IMR-90 (cell line): ENCODE data around the gene CDC34. TPM values are rescaled to one million over a fixed set of nuclear protein-coding genes. Genes with fewer than 3 reads are reported as not detected.

Source experiments
- ATAC-seq: fragments of 200-7000 bp; cut with Tn5 transposase; 2 replicates; pipeline ENCODE4 v1.9.1; 2020; ENCODE audit warnings: low read depth, mild to moderate bottlenecking, moderate library complexity
- BruUV-seq: library from RNA; stranded (reverse); fragments of 400-500 nt; replicated peaks from 2 replicates; lab custom pipeline; 2021; lab: Mats Ljungman, UMichigan
- CTCF ChIA-PET: fragments of 300-600 bp; formaldehyde crosslinking; extraction: SDS; loops from one replicate; lab custom pipeline; 2021; ENCODE audit warnings: antibody characterized with exemption; lab: Yijun Ruan, JAX
- POLR2A ChIA-PET: fragments of 300-600 bp; sonication (Branson Sonifier 250); formaldehyde crosslinking; loops from one replicate; lab custom pipeline; 2022; ENCODE audit warnings: antibody characterized with exemption; ENCODE audit not compliant: unreplicated experiment; lab: Charles Lee
- DNase-seq: peaks from one replicate; pipeline ENCODE4 v3.0.0; 2013
- H2AFZ ChIP-seq: replicated peaks from 2 replicates; pipeline ENCODE3; 2013; ENCODE audit warnings: low read length, mild to moderate bottlenecking; ENCODE audit not compliant: poor library complexity
- H2AK5ac ChIP-seq: 2 replicates; pipeline ENCODE4 v1.6.1; 2013; ENCODE audit warnings: low read depth, low read length, inconsistent platforms
- H2AK9ac ChIP-seq: replicated peaks from 2 replicates; pipeline ENCODE3; 2013; ENCODE audit warnings: mild to moderate bottlenecking, low read depth, low read length, moderate library complexity; ENCODE audit not compliant: poor library complexity
- H2BK120ac ChIP-seq: 2 replicates; pipeline ENCODE4 v1.6.1; 2013; ENCODE audit warnings: low read depth, low read length, inconsistent platforms
- H2BK15ac ChIP-seq: 3 replicates; pipeline ENCODE4 v1.6.1; 2013; ENCODE audit warnings: low read depth, low read length, inconsistent platforms
- H2BK20ac ChIP-seq: 2 replicates; pipeline ENCODE4 v1.6.1; 2013; ENCODE audit warnings: low read depth, mild to moderate bottlenecking, inconsistent platforms, low read length, moderate library complexity
- H2BK5ac ChIP-seq: 2 replicates; pipeline ENCODE4 v1.6.1; 2013; ENCODE audit warnings: mild to moderate bottlenecking, low read depth, low read length, inconsistent platforms; ENCODE audit not compliant: poor library complexity, severe bottlenecking
- H3K14ac ChIP-seq: replicated peaks from 2 replicates; pipeline ENCODE4 v1.6.1; 2013; ENCODE audit warnings: low read depth, low read length, inconsistent platforms
- H3K18ac ChIP-seq: 2 replicates; pipeline ENCODE4 v1.6.1; 2013; ENCODE audit warnings: low read depth, low read length, control low read depth
- H3K23ac ChIP-seq: 2 replicates; pipeline ENCODE4 v1.6.1; 2013; ENCODE audit warnings: low read depth, low read length, inconsistent platforms
- H3K27ac ChIP-seq: 2 replicates; pipeline ENCODE4 v1.5.1; 2013; ENCODE audit warnings: mild to moderate bottlenecking, control low read depth, low read length; ENCODE audit not compliant: insufficient read depth
- H3K27me3 ChIP-seq: 2 replicates; pipeline ENCODE4 v1.6.1; 2013; ENCODE audit warnings: low read length; ENCODE audit not compliant: control insufficient read depth, insufficient read depth
- H3K36me3 ChIP-seq: 2 replicates; pipeline ENCODE4 v1.6.1; 2013; ENCODE audit warnings: low read length, mixed read lengths; ENCODE audit not compliant: control insufficient read depth, insufficient read depth
- H3K4ac ChIP-seq: 2 replicates; pipeline ENCODE4 v1.6.1; 2013; ENCODE audit warnings: low read depth, low read length, inconsistent platforms
- H3K4me1 ChIP-seq: 2 replicates; pipeline ENCODE4 v1.6.1; 2013; ENCODE audit warnings: low read length, mixed read lengths; ENCODE audit not compliant: control insufficient read depth, insufficient read depth
- H3K4me2 ChIP-seq: 2 replicates; pipeline ENCODE4 v1.6.1; 2013; ENCODE audit warnings: low read depth, mild to moderate bottlenecking, control low read depth, low read length, moderate library complexity
- H3K4me3 ChIP-seq: 2 replicates; pipeline ENCODE4 v1.5.1; 2013; ENCODE audit warnings: low read depth, mild to moderate bottlenecking, control low read depth, low read length, moderate library complexity; ENCODE audit not compliant: insufficient read depth
- H3K56ac ChIP-seq: 2 replicates; pipeline ENCODE4 v1.6.1; 2013; ENCODE audit warnings: low read length, inconsistent platforms; ENCODE audit not compliant: insufficient read depth; ENCODE audit errors: extremely low read depth
- H3K79me1 ChIP-seq, 2 experiments: 2 replicates each; pipeline ENCODE4 v1.6.1; 2013; ENCODE audit warnings: low read length in 2 of 2, inconsistent platforms in 1 of 2, low read depth in 1 of 2
- H3K9ac ChIP-seq: 2 replicates; pipeline ENCODE4 v1.6.1; 2013; ENCODE audit warnings: low read depth, low read length, control low read depth
- H3K9me1 ChIP-seq: 2 replicates; pipeline ENCODE4 v1.6.1; 2013; ENCODE audit warnings: low read length, inconsistent platforms; ENCODE audit not compliant: insufficient read depth
- H3K9me3 ChIP-seq: 2 replicates; pipeline ENCODE4 v1.6.1; 2013; ENCODE audit warnings: low read length; ENCODE audit not compliant: control insufficient read depth, insufficient read depth
- H4K20me1 ChIP-seq: 2 replicates; pipeline ENCODE4 v1.6.1; 2013; ENCODE audit warnings: low read length, inconsistent platforms; ENCODE audit not compliant: insufficient read depth
- H4K5ac ChIP-seq: 2 replicates; pipeline ENCODE4 v1.6.1; 2013; ENCODE audit warnings: mild to moderate bottlenecking, low read depth, low read length, control low read depth
- H4K8ac ChIP-seq, 2 experiments: 2 replicates each; pipeline ENCODE4 v1.6.1; 2013; ENCODE audit warnings: low read depth in 2 of 2, low read length in 2 of 2, control low read depth in 1 of 2, inconsistent platforms in 1 of 2
- H4K91ac ChIP-seq: 2 replicates; pipeline ENCODE4 v1.6.1; 2013; ENCODE audit warnings: low read depth, low read length, inconsistent platforms; ENCODE audit not compliant: insufficient read depth
- CHD1 ChIP-seq: IDR thresholded peaks from 2 replicates; pipeline ENCODE4 v1.6.1; 2012; ENCODE audit warnings: low read depth, low read length, improper control_type of control experiment
- SMC3 ChIP-seq: fragments of 150-350 bp; IDR thresholded peaks from 2 replicates; pipeline ENCODE4 v1.6.1; 2016; ENCODE audit warnings: low read depth, mild to moderate bottlenecking, antibody characterized with exemption, low read length, moderate library complexity
- WGBS, 2 experiments: methylation state at CpG; one replicate each; pipeline versions ENCODE4 v1.1.5 to v1.1.7; 2013; ENCODE audit warnings: missing lambda C conversion rate in 2 of 2; ENCODE audit not compliant: insufficient read length in 1 of 2; ENCODE audit errors: extremely low coverage in 2 of 2; 5-methylcytosine and 5-hydroxymethylcytosine counted together
- dilution Hi-C: fragments of 300-500 bp; cut with HindIII; formaldehyde crosslinking; loops from one replicate; pipeline ENCODE4 v1.14.3; 2018; ENCODE audit warnings: low sequenced_read_pairs; ENCODE audit not compliant: unreplicated experiment
- in situ Hi-C: fragments of 300-500 bp; cut with MboI; formaldehyde crosslinking; loops from 3 replicates; pipeline ENCODE4 v1.14.3; 2019; ENCODE audit warnings: low sequenced_read_pairs, inconsistent platforms, mixed read lengths
- intact Hi-C: fragments of 100-400 bp; cut with micrococcal nuclease; formaldehyde crosslinking; loops from 2 replicates; pipeline ENCODE4 v1.10.0; 2022
- polyA plus RNA-seq, 3 experiments: library from polyadenylated mRNA; depleted of rRNA; stranded (reverse); fragments of >200 nt; gene quantifications; 2 replicates each; pipeline ENCODE4 v1.2.3, GENCODE V29; 2012; ENCODE audit warnings: low replicate concordance in 1 of 3
- total RNA-seq: library from RNA; depleted of rRNA; stranded (reverse); fragments of >200 nt; gene quantifications from 2 replicates; pipeline ENCODE4 v1.2.3, GENCODE V29; 2012

CDC34 gene
- total and polyA plus RNA-seq, 2 of the 4 experiments (the other 2 are of a cell fraction) = 35.7 to 68.9 TPM

- no peaks in the 10 kb centered on the region for H3K9me1 ChIP-seq
- no peak overlapping the region for H4K91ac ChIP-seq
- ChIA-PET POLR2A (no interaction called here), CTCF (no interaction called here)
- no peak overlapping the region for H3K4me2 ChIP-seq
- no peaks in the 10 kb centered on the region for H3K9me3 ChIP-seq
- H2BK20ac ChIP-seq = no peak overlapping the region
- in situ Hi-C loops = no loop called here
- H2AFZ ChIP-seq = no peak overlapping the region
- H2BK5ac ChIP-seq = no peak overlapping the region
- no peak overlapping the region for H3K23ac ChIP-seq
- no peak overlapping the region for H3K14ac ChIP-seq
- H2BK120ac ChIP-seq = no peak overlapping the region
- no peak for TF ChIP-seq CHD1
- no peak for TF ChIP-seq SMC3
- ATAC-seq (no peak), DNase-seq (no peak)
- BruUV-seq = no TSS peak
- H3K4me3 ChIP-seq = no peak overlapping the region
- no peak overlapping the region for H2AK9ac ChIP-seq
- no peak overlapping the region for H3K18ac ChIP-seq
- H3K4ac ChIP-seq = no peak overlapping the region
- no peak overlapping the region for H4K8ac ChIP-seq
- no peak overlapping the region for H2BK15ac ChIP-seq
- no peak overlapping the region for H3K9ac ChIP-seq
- no peaks in the 10 kb centered on the region for H3K27me3 ChIP-seq
- intact Hi-C loops = no loop called here
- no peak overlapping the region for H3K27ac ChIP-seq
- H3K36me3 ChIP-seq = no peaks in the 10 kb centered on the region
- H3K79me1 ChIP-seq = no peaks in the 10 kb centered on the region
- peaks cover 7% of the 10 kb centered on the region; the same call in 1 of the 2 replicates for H3K4me1 ChIP-seq
- H4K5ac ChIP-seq = no peak overlapping the region
- dilution Hi-C loops = no loop called here
- H2AK5ac ChIP-seq = no peak overlapping the region
- WGBS, 2 experiments = 72% methylated on average over 14 of the region's 20 CpGs; no CpG with 5 or more reads in 1 of the 2 experiments
- no peak overlapping the region for H3K56ac ChIP-seq
- no peaks in the 10 kb centered on the region for H4K20me1 ChIP-seq
These were observed 23.3 kb downstream of the CDC34 start for GRCh38 chr19:554817-555216.
